Hepatocyte (in vitro differentiated cells): ENCODE measurements around the gene ARHGDIB. TPM values are rescaled to one million over a fixed set of nuclear protein-coding genes. Genes with fewer than 3 reads are reported as not detected.

Experiments used
- DNase-seq: peaks from one replicate; pipeline ENCODE4 v3.0.0-alpha.2; 2016; ENCODE audit warnings: low spot score
- H2AFZ ChIP-seq: fragments of 200-600 bp; sonication (generic); 2 replicates; pipeline ENCODE4 v1.6.0; 2016; ENCODE audit warnings: antibody characterized with exemption, mild to moderate bottlenecking
- H3K27ac ChIP-seq: fragments of 200-600 bp; sonication (generic); 2 replicates; pipeline ENCODE4 v1.5.1; 2016; ENCODE audit warnings: mild to moderate bottlenecking
- H3K27me3 ChIP-seq: fragments of 200-600 bp; sonication (generic); 2 replicates; pipeline ENCODE4 v1.6.1; 2016
- H3K36me3 ChIP-seq: fragments of 200-600 bp; sonication (generic); replicated peaks from 2 replicates; pipeline ENCODE4 v1.5.1; 2016; ENCODE audit warnings: low read depth; ENCODE audit not compliant: insufficient read depth
- H3K4me1 ChIP-seq: fragments of 200-600 bp; sonication (generic); 2 replicates; pipeline ENCODE4 v1.5.1; 2016; ENCODE audit warnings: mild to moderate bottlenecking, moderate library complexity; ENCODE audit not compliant: insufficient read depth
- H3K4me2 ChIP-seq: fragments of 200-600 bp; sonication (generic); 2 replicates; pipeline ENCODE4 v1.6.0; 2016
- H3K4me3 ChIP-seq: fragments of 200-600 bp; sonication (generic); 2 replicates; pipeline ENCODE4 v1.5.1; 2016; ENCODE audit warnings: mild to moderate bottlenecking
- H3K79me2 ChIP-seq: fragments of 200-600 bp; sonication (generic); 2 replicates; pipeline ENCODE4 v1.6.0; 2017; ENCODE audit warnings: mild to moderate bottlenecking
- H3K9me2 ChIP-seq: fragments of 200-600 bp; sonication (generic); replicated peaks from 2 replicates; pipeline ENCODE4 v1.6.0; 2017; ENCODE audit warnings: mild to moderate bottlenecking; ENCODE audit not compliant: insufficient read depth
- H3K9me3 ChIP-seq: fragments of 200-600 bp; sonication (generic); 2 replicates; pipeline ENCODE4 v1.5.1; 2016; ENCODE audit warnings: low read depth, mild to moderate bottlenecking
- H4K20me1 ChIP-seq: fragments of 200-600 bp; sonication (generic); 2 replicates; pipeline ENCODE4 v1.6.0; 2016; ENCODE audit warnings: mild to moderate bottlenecking; ENCODE audit not compliant: insufficient read depth, poor library complexity, severe bottlenecking
- CTCF ChIP-seq: fragments of 200-600 bp; sonication (generic); IDR thresholded peaks from 2 replicates; pipeline ENCODE4 v1.5.1; 2016; ENCODE audit warnings: antibody characterized with exemption, mild to moderate bottlenecking; ENCODE audit not compliant: poor library complexity
- EZH2 ChIP-seq: fragments of 200-600 bp; sonication (generic); IDR thresholded peaks from 2 replicates; pipeline ENCODE4 v1.6.1; 2016; ENCODE audit warnings: antibody characterized with exemption, mild to moderate bottlenecking, borderline replicate concordance
- EZH2phosphoT487 ChIP-seq: fragments of 200-600 bp; sonication (generic); IDR thresholded peaks from one replicate; pipeline ENCODE4 v1.6.1; 2018; ENCODE audit warnings: antibody characterized with exemption, mild to moderate bottlenecking, low read depth, moderate library complexity; ENCODE audit not compliant: unreplicated experiment, severe bottlenecking
- WGBS: methylation state at CpG from one replicate; pipeline ENCODE4 v1.1.6; 2016; ENCODE audit warnings: low lambda C conversion rate; ENCODE audit errors: missing lambda C conversion rate; 5-methylcytosine and 5-hydroxymethylcytosine counted together
- polyA plus RNA-seq: library from polyadenylated mRNA; unstranded; fragments of >200 nt; fragmentation: Nextera tagmentation; extraction: Ambion mirVana; gene quantifications from 2 replicates; pipeline ENCODE4 v1.2.1, GENCODE V29; 2016
- total RNA-seq: library from RNA; depleted of rRNA; stranded (reverse); fragments of >200 nt; gene quantifications from 2 replicates; pipeline ENCODE4 v1.2.3, GENCODE V29; 2014

Gene ARHGDIB
- total and polyA plus RNA-seq, 2 experiments from 2014 or later: 13.3 to 14.2 TPM

GRCh38 chr12:14976658-14977057 lies 15.3 kb upstream of the ARHGDIB start:
- WGBS: 85% methylated on average over 3 of the region's 3 CpGs
- no peaks in the 10 kb centered on the region for H4K20me1 ChIP-seq

GRCh38 chr12:14975457-14975856 lies 14.1 kb upstream of the ARHGDIB start:
- H3K4me3 ChIP-seq: no peak overlapping the region
- H3K4me1 ChIP-seq: no peaks in the 10 kb centered on the region
- no peak overlapping the region for H3K4me2 ChIP-seq
- H3K36me3 ChIP-seq: no peaks in the 10 kb centered on the region
- TF ChIP-seq EZH2phosphoT487 (no peak), EZH2 (no peak), CTCF (no peak)
- H2AFZ ChIP-seq: no peak overlapping the region
- H3K9me3 ChIP-seq: no peaks in the 10 kb centered on the region
- 96% methylated on average over 3 of the region's 4 CpGs for WGBS
- H3K27me3 ChIP-seq: no peaks in the 10 kb centered on the region
- H3K27ac ChIP-seq: no peak overlapping the region
- no peaks in the 10 kb centered on the region for H3K79me2 ChIP-seq
- no peak for DNase-seq
- no peaks in the 10 kb centered on the region for H3K9me2 ChIP-seq
- no peaks in the 10 kb centered on the region for H4K20me1 ChIP-seq

More at GRCh38 chr12:14976658-14977057, 15.3 kb upstream of the ARHGDIB start:
- no peaks in the 10 kb centered on the region for H3K36me3 ChIP-seq
- H3K79me2 ChIP-seq: no peaks in the 10 kb centered on the region
- no peaks in the 10 kb centered on the region for H3K9me3 ChIP-seq
- DNase-seq: no peak
- no peak overlapping the region for H2AFZ ChIP-seq
- no peak for TF ChIP-seq EZH2
- TF ChIP-seq EZH2phosphoT487: no peak
- no peak for TF ChIP-seq CTCF
- H3K27me3 ChIP-seq: no peaks in the 10 kb centered on the region
- H3K4me2 ChIP-seq: no peak overlapping the region
- no peaks in the 10 kb centered on the region for H3K9me2 ChIP-seq
- no peak overlapping the region for H3K27ac ChIP-seq
- H3K4me3 ChIP-seq: no peak overlapping the region
- no peaks in the 10 kb centered on the region for H3K4me1 ChIP-seq

- DNase-seq: no peak
- Histone ChIP-seq H3K79me2 (no peaks in the 10 kb centered on the region), H3K36me3 (no peaks in the 10 kb centered on the region), H3K4me1 (no peaks in the 10 kb centered on the region), H2AFZ (no peak overlapping the region), H4K20me1 (no peaks in the 10 kb centered on the region), H3K9me3 (no peaks in the 10 kb centered on the region), H3K4me3 (no peak overlapping the region), H3K4me2 (no peak overlapping the region), H3K27me3 (no peaks in the 10 kb centered on the region), H3K9me2 (no peaks in the 10 kb centered on the region), H3K27ac (no peak overlapping the region)
- 75% methylated on average over 3 of the region's 3 CpGs for WGBS
- TF ChIP-seq EZH2phosphoT487 (no peak), EZH2 (no peak), CTCF (no peak)
Measured at GRCh38 chr12:14974633-14975032, 13.2 kb upstream of the ARHGDIB start.

- Histone ChIP-seq H3K4me3 (no peak within 1 kb of the TSS), H3K36me3 (no peaks in the 10 kb centered on the region), H3K79me2 (no peaks in the 10 kb centered on the region), H3K4me2 (no peak within 1 kb of the TSS), H3K27me3 (no peaks in the 10 kb centered on the region), H3K9me2 (no peaks in the 10 kb centered on the region), H4K20me1 (no peaks in the 10 kb centered on the region), H3K4me1 (no peaks in the 10 kb centered on the region), H3K27ac (no peak within 1 kb of the TSS), H3K9me3 (no peaks in the 10 kb centered on the region), H2AFZ (no peak within 1 kb of the TSS)
- TF ChIP-seq EZH2phosphoT487: no peak
- no peak for TF ChIP-seq CTCF
- TF ChIP-seq EZH2: no peak
- DNase-seq: no peak
- WGBS: 52% methylated on average over 2 of the region's 2 CpGs
Measured at GRCh38 chr12:14972816-14973215, 11.4 kb upstream of the ARHGDIB start, which contains the start of gene PDE6H. Gene PDE6H, plus strand, starts transcription at chr12:14973042. Its CDS starts 4,971 bp downstream, at chr12:14978013.
